AG09319 (cell line): Measurements from ENCODE around the gene GINS1.

Experiments used
- DNase-seq: peaks from one replicate; pipeline ENCODE4 v3.0.0-alpha.2; 2010; ENCODE audit warnings: low read depth; ENCODE audit errors: extremely low read depth
- CTCF ChIP-seq: IDR thresholded peaks from 2 replicates; pipeline ENCODE4 v1.5.1; 2011; ENCODE audit warnings: low read depth, mild to moderate bottlenecking, inconsistent platforms, low read length, moderate library complexity

The GINS1 gene

GRCh38 chr20:25402583-25402982 is 4.9 kb upstream of the GINS1 start:
- TF ChIP-seq CTCF: no peak

GRCh38 chr20:25408170-25408547 is 686 bp downstream of the GINS1 start:
- TF ChIP-seq CTCF: no peak
- DNase-seq: no peak

More at GRCh38 chr20:25402583-25402982, 4.9 kb upstream of the GINS1 start:
- DNase-seq: no peak

- no peak for TF ChIP-seq CTCF
These were observed 1.4 kb downstream of the GINS1 start for GRCh38 chr20:25408890-25409289.

GRCh38 chr20:25418776-25419175 is 11.3 kb downstream of the GINS1 start:
- no peak for TF ChIP-seq CTCF

More at GRCh38 chr20:25408890-25409289, 1.4 kb downstream of the GINS1 start:
- DNase-seq: no peak

GRCh38 chr20:25421102-25421501 is 13.6 kb downstream of the GINS1 start:
- no peak for TF ChIP-seq CTCF
- DNase-seq: no peak

More at GRCh38 chr20:25418776-25419175, 11.3 kb downstream of the GINS1 start:
- no peak for DNase-seq

- no peak for TF ChIP-seq CTCF
- DNase-seq: no peak
These were observed 14.6 kb downstream of the GINS1 start for GRCh38 chr20:25422032-25422431.

GRCh38 chr20:25424536-25424935 is 17.1 kb downstream of the GINS1 start:
- TF ChIP-seq CTCF: no peak

More at GRCh38 chr20:25424536-25424935, 17.1 kb downstream of the GINS1 start:
- no peak for DNase-seq
